ENCODE measurements around the gene C12orf57. TPM values are rescaled to one million over a fixed set of nuclear protein-coding genes. Genes with fewer than 3 reads are reported as not detected.
"Not testable (repeated sequence)": the region's sequence is repeated elsewhere in the genome, so short reads cannot be mapped to it uniquely, and the experiment has no call there.

The C12orf57 gene
- total RNA-seq, 3 donors from 2014 or later (not counting 1 experiment from before 2014, with no cell fraction given), result 125 to 157 (median 126) TPM

DNA sequence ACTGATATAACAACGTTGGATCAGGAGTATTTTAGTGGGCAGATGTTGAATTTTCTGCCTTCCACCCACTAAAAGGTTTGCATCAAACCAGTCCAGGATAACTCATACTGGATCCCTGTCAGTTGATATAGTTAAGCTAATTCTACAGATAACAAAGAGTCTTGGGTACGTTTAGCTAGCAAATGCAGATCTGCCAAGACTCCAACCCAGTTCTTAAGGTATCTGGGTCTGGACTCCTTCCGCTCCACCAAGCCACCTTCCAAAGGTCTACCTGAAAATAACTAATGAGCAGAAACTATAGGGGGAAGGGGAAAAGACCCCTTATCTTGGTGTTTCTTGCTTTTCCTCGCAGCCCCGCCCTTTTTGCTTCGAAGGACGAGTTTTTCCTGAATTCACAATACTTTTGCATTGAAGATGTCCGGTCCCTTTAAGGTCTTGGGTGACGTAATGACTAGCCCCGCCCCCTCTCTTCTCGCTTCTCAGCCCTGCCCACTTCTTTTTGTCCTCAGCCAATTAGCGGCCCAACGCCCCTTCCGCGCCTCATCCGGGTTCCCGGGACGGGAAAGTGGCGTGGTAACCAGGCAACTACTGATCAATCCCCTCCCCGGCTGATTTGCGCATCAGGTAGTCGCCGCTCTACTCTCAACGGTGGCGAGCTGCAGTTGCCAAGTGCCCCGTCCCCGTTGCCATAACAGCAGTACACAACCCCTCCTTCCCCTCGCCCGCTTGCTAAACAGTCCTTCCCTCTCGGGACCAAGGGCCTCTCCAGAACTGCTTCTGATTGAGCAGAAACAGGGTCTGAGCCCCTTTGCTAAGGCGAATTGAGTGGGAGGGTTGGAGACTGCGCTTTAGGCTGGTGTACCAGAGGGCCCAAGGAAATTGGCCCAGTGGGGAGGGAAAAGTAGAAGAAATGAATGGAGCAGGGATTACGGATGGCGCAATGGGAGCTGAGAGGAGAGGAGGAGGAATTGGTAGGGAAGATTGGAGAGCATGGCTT, 39.2 kb upstream of the C12orf57 start, which contains the start of gene LRRC23:
TSS of gene LRRC23 (plus strand) at position 543 of the 997 bp plus-strand sequence. CDS start 812 bp downstream, outside the sequence.
- TF ChIP-seq CTCF (IDR thresholded peaks at IDR 0.05), result no peak
- Histone ChIP-seq H3K36me3 (ENCODE audit: control insufficient read depth, insufficient read depth, low read length) (no peaks in the 10 kb centered on the region), H3K4me1 (ENCODE audit: control insufficient read depth, insufficient read depth, low read length) (peaks cover 14% of the 10 kb centered on the region), H3K4me3 (ENCODE audit: low read length) (peak within 1 kb of the TSS; percentile 73), H3K9me3 (ENCODE audit: control insufficient read depth, insufficient read depth, low read length) (no peaks in the 10 kb centered on the region), H3K27me3 (ENCODE audit: control insufficient read depth, insufficient read depth, low read length) (no peaks in the 10 kb centered on the region), H3K27ac (ENCODE audit: low read length) (peak within 1 kb of the TSS; percentile 95)
- Mint-ChIP-seq H3K36me3 (no peaks in the 10 kb centered on the region), H3K4me3 (no peak within 1 kb of the TSS), H3K27me3 (ENCODE audit: low read depth in 2 of 2) (no peaks in the 10 kb centered on the region), H3K27ac (no peak within 1 kb of the TSS), H3K9me3 (no peaks in the 10 kb centered on the region), H3K4me1 (no peaks in the 10 kb centered on the region)
- 4% methylated on average over 32 of the region's 34 CpGs for WGBS (ENCODE audit: insufficient coverage)
- DNase-seq (peak; percentile 94 to 99), ATAC-seq (peak; percentile 96 to 98 (median 97))
- intact Hi-C loops (cut with micrococcal nuclease), result loop anchor here (1.0 kb wide), 2 partner anchors 13 to 31 kb away; partner anchors contain the start of gene SPSB2

DNA sequence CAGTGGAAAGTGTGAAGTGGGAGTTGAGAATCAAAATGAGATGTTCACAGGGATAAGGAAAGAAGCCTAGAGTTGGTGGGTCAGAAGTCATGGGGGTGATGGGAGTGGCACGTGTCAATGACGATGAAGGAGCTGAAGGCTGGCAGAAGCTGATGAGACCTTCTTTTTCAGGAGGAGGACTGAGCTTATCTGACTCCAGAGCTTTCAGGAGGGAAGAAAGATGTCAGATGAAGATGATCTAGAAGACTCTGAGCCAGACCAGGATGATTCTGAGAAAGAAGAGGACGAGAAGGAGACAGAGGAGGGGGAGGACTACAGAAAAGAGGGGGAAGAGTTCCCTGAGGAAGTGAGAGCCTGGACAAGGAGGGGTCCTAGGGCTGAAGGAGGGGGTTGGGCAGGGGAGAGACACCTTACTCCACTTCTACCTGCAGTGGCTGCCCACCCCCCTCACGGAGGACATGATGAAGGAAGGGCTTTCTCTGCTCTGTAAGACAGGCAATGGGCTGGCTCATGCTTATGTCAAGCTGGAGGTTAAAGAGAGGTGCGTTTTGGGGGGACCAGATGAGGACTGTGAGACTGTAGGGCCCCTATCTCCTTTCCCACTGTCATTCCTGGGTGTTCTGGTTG, 38.3 kb upstream of the C12orf57 start:
- DNase-seq (no peak), ATAC-seq (no peak)
- Histone ChIP-seq H3K4me3 (ENCODE audit: low read length) (no peak overlapping the region), H3K36me3 (ENCODE audit: control insufficient read depth, insufficient read depth, low read length) (no peaks in the 10 kb centered on the region), H3K27ac (ENCODE audit: low read length) (peak overlapping the region; percentile 95), H3K27me3 (ENCODE audit: control insufficient read depth, insufficient read depth, low read length) (no peaks in the 10 kb centered on the region), H3K4me1 (ENCODE audit: control insufficient read depth, insufficient read depth, low read length) (peaks cover 14% of the 10 kb centered on the region), H3K9me3 (ENCODE audit: control insufficient read depth, insufficient read depth, low read length) (no peaks in the 10 kb centered on the region)
- Mint-ChIP-seq H3K4me3 (no peak overlapping the region), H3K27me3 (ENCODE audit: low read depth in 2 of 2) (no peaks in the 10 kb centered on the region), H3K36me3 (no peaks in the 10 kb centered on the region), H3K27ac (no peak overlapping the region), H3K9me3 (no peaks in the 10 kb centered on the region), H3K4me1 (no peaks in the 10 kb centered on the region)
- intact Hi-C loops (cut with micrococcal nuclease), result no loop called here
- no peak for TF ChIP-seq CTCF (IDR thresholded peaks at IDR 0.05)
- 85% methylated on average over 5 of the region's 5 CpGs for WGBS (ENCODE audit: insufficient coverage)

- H3K4me1 ChIP-seq (ENCODE audit: control insufficient read depth, insufficient read depth, low read length), result peaks cover 14% of the 10 kb centered on the region
These were observed 35.7 kb upstream of the C12orf57 start for GRCh38 chr12:6908141-6908540.

More at GRCh38 chr12:6908141-6908540, 35.7 kb upstream of the C12orf57 start:
- H3K27ac Mint-ChIP-seq; H3K27ac ChIP-seq (ENCODE audit: low read length); ATAC-seq; H3K36me3 ChIP-seq (ENCODE audit: control insufficient read depth, insufficient read depth, low read length); intact Hi-C loops (cut with micrococcal nuclease); H3K36me3 Mint-ChIP-seq; H3K4me1 Mint-ChIP-seq; H3K27me3 Mint-ChIP-seq (ENCODE audit: low read depth in 2 of 2); H3K4me3 Mint-ChIP-seq; H3K9me3 Mint-ChIP-seq; DNase-seq; H3K9me3 ChIP-seq (ENCODE audit: control insufficient read depth, insufficient read depth, low read length); H3K4me3 ChIP-seq (ENCODE audit: low read length); H3K27me3 ChIP-seq (ENCODE audit: control insufficient read depth, insufficient read depth, low read length): not testable (repeated sequence)
- 94% methylated on average over 11 of the region's 11 CpGs for WGBS (ENCODE audit: insufficient coverage)
